Head of caudate nucleus (tissue), 42 donors: ENCODE data around the gene MINK1.
A peak's percentile ranks its signal among the peaks of the same experiment; 100 is the strongest.
"Not testable (repeated sequence)": the region's sequence is repeated elsewhere in the genome, so short reads cannot be mapped to it uniquely, and the experiment has no call there.

Source experiments
- DNase-seq, 42 donors: peaks; one replicate each; pipeline versions ENCODE4 v3.0.0 to v3.0.0-alpha.2; 2020 to 2021; ENCODE audit warnings: mixed read lengths in 7 of 42
- intact Hi-C: fragments of 100-400 bp; cut with DNase I; formaldehyde crosslinking; loops from one replicate; pipeline ENCODE4 v1.15.0; 2022

MINK1 gene

GRCh38 chr17:4839965-4840892 lies 7.1 kb downstream of the MINK1 start:
- intact Hi-C loops, result loop anchor here (10.0 kb wide), 1 partner anchor 45 kb away; no protein-coding TSS in a partner anchor
- DNase-seq, result no peak

- DNase-seq, result no peak
- intact Hi-C loops, result no loop called here
Observed at GRCh38 chr17:4840893-4841242, 7.7 kb downstream of the MINK1 start.

- DNase-seq, result peak in 4 of 42 donors; percentile 41 to 75 (median 54)
- intact Hi-C loops, result no loop called here
Observed at GRCh38 chr17:4842376-4842775, 9.2 kb downstream of the MINK1 start.

- intact Hi-C loops, result no loop called here
- DNase-seq, result no peak
Observed at GRCh38 chr17:4843321-4844000, 10.3 kb downstream of the MINK1 start.

GRCh38 chr17:4845118-4845517 lies 12.0 kb downstream of the MINK1 start:
- intact Hi-C loops, result no loop called here
- peak in 2 of 42 donors; percentile 29 to 46 for DNase-seq

GRCh38 chr17:4846635-4847390 lies 13.7 kb downstream of the MINK1 start:
- DNase-seq, result no peak
- intact Hi-C loops, result no loop called here

GRCh38 chr17:4849011-4849536 lies 15.9 kb downstream of the MINK1 start:
- no peak for DNase-seq
- intact Hi-C loops, result no loop called here

- no peak for DNase-seq
- intact Hi-C loops, result no loop called here
Observed at GRCh38 chr17:4850246-4850645, 17.1 kb downstream of the MINK1 start.

GRCh38 chr17:4851084-4851483 lies 17.9 kb downstream of the MINK1 start:
- intact Hi-C loops, result no loop called here
- DNase-seq, result no peak

GRCh38 chr17:4852567-4853207 lies 19.5 kb downstream of the MINK1 start:
- peak in 1 of 42 donors; percentile 59 for DNase-seq

GRCh38 chr17:4853208-4853671 lies 20.1 kb downstream of the MINK1 start:
- intact Hi-C loops, result no loop called here
- peak in 2 of 42 donors; percentile 25 to 34 for DNase-seq

More at GRCh38 chr17:4852567-4853207, 19.5 kb downstream of the MINK1 start:
- intact Hi-C loops, result no loop called here

GRCh38 chr17:4854111-4854681 lies 21.1 kb downstream of the MINK1 start:
- intact Hi-C loops, result no loop called here
- DNase-seq, result no peak

GRCh38 chr17:4856271-4856936 lies 23.3 kb downstream of the MINK1 start:
- peak in 23 of 42 donors; percentile 33 to 70 (median 49) for DNase-seq
- intact Hi-C loops, result no loop called here

- intact Hi-C loops, result no loop called here
- DNase-seq, result peak in 41 of 42 donors; percentile 44 to 92 (median 79)
Observed at GRCh38 chr17:4856937-4857314, 23.8 kb downstream of the MINK1 start.

- DNase-seq, intact Hi-C loops: not testable (repeated sequence)
Observed at GRCh38 chr17:4857347-4857746, 24.2 kb downstream of the MINK1 start.

GRCh38 chr17:4858068-4858881 lies 25.1 kb downstream of the MINK1 start:
- intact Hi-C loops, result no loop called here
- peak; percentile 46 to 93 (median 80) for DNase-seq

- intact Hi-C loops, result no loop called here
- DNase-seq, result peak in 30 of 42 donors; percentile 29 to 87 (median 62)
Observed at GRCh38 chr17:4858882-4859260, 25.7 kb downstream of the MINK1 start.
